Measurements from ENCODE around the gene MFN2. TPM values are rescaled to one million over a fixed set of nuclear protein-coding genes. Genes with fewer than 3 reads are reported as not detected.

Gene MFN2
- total and polyA plus RNA-seq, 9 of the 15 experiments (the other 6 are each of a cell fraction or from before 2014, with no cell fraction given), result 10.5 to 158 (median 87.1) TPM

GRCh38 chr1:11934302-11935056 is 45.8 kb upstream of the MFN2 start, which contains the start of gene PLOD1 (continued):
- TF ChIP-seq RNF219 (CRISPR knock-in tag; IDR thresholded peaks at IDR 0.05), result no peak
- TF ChIP-seq SIN3A (IDR thresholded peaks at IDR 0.05; ENCODE audit: borderline replicate concordance in 2 of 2, control insufficient read depth in 1 of 2, low read depth in 2 of 2, low read length in 2 of 2), result peak; percentile 42 to 64; a peak in 3 of 4 replicates
- TF ChIP-seq CTCF (IDR thresholded peaks at IDR 0.05 in 2 of 3, conservative IDR thresholded peaks at IDR 0.05 in 1 of 3; ENCODE audit: insufficient read depth in 2 of 3, low read depth in 1 of 3, low read length in 3 of 3), result no peak
- TF ChIP-seq HMBOX1 (IDR thresholded peaks at IDR 0.05), result no peak
- TF ChIP-seq TCF15 (CRISPR knock-in tag; IDR thresholded peaks at IDR 0.05), result no peak
- peak; percentile 33 for TF ChIP-seq ARID4B (CRISPR knock-in tag; IDR thresholded peaks at IDR 0.05)
- peak; percentile 73 to 90; a peak in 3 of 4 replicates for TF ChIP-seq MAZ (CRISPR knock-in tag; conservative IDR thresholded peaks at IDR 0.05 in 1 of 2, IDR thresholded peaks at IDR 0.05 in 1 of 2)
- peak; percentile 66 for TF ChIP-seq THAP12 (CRISPR knock-in tag; IDR thresholded peaks at IDR 0.05)
- TF ChIP-seq CBX3 (IDR thresholded peaks at IDR 0.05; ENCODE audit: borderline replicate concordance in 1 of 2, low read length in 2 of 2), result no peak
- TF ChIP-seq SIN3B (IDR thresholded peaks at IDR 0.05; ENCODE audit: low read depth), result peak; percentile 28; the same call in 1 of the 2 replicates
- no peak for TF ChIP-seq ZNF224 (CRISPR knock-in tag; IDR thresholded peaks at IDR 0.05)
- peak; percentile 86 for TF ChIP-seq RBBP5 (IDR thresholded peaks at IDR 0.05; ENCODE audit: borderline replicate concordance, insufficient read depth, low read length, poor library complexity, severe bottlenecking)
